GM18505 (cell line): ENCODE data around the gene MGST2.
"Not testable (repeated sequence)": the region's sequence is repeated elsewhere in the genome, so short reads cannot be mapped to it uniquely, and the experiment has no call there.

Experiments
- ATAC-seq: cut with Tn5 transposase; IDR thresholded peaks from one replicate; pipeline ENCODE4 v1.9.1; 2021; ENCODE audit not compliant: unreplicated experiment
- POLR2A ChIP-seq: IDR thresholded peaks from 4 replicates; pipeline ENCODE4 v1.6.1; 2011; ENCODE audit warnings: borderline replicate concordance; ENCODE audit not compliant: insufficient read depth, insufficient read length; ENCODE audit errors: extremely low read depth

MGST2 gene

GRCh38 chr4:139633195-139633594 is 32.4 kb upstream of the MGST2 start:
- ATAC-seq: no peak
- no peak for TF ChIP-seq POLR2A

GRCh38 chr4:139633661-139634060 is 32.0 kb upstream of the MGST2 start:
- no peak for ATAC-seq
- no peak for TF ChIP-seq POLR2A

GRCh38 chr4:139635966-139636365 is 29.7 kb upstream of the MGST2 start:
- TF ChIP-seq POLR2A: no peak
- ATAC-seq: no peak

GRCh38 chr4:139638306-139638705 is 27.3 kb upstream of the MGST2 start:
- ATAC-seq: not testable (repeated sequence)

- no peak for ATAC-seq
- no peak for TF ChIP-seq POLR2A
These were observed 26.0 kb upstream of the MGST2 start for GRCh38 chr4:139639654-139640053.

GRCh38 chr4:139641218-139641617 is 24.4 kb upstream of the MGST2 start:
- no peak for TF ChIP-seq POLR2A
- ATAC-seq: no peak

- no peak for TF ChIP-seq POLR2A
- no peak for ATAC-seq
These were observed 23.3 kb upstream of the MGST2 start for GRCh38 chr4:139642364-139642763.

- no peak for TF ChIP-seq POLR2A
- no peak for ATAC-seq
These were observed 22.4 kb upstream of the MGST2 start for GRCh38 chr4:139643042-139643895.

- TF ChIP-seq POLR2A: no peak
- ATAC-seq: no peak
These were observed 20.2 kb upstream of the MGST2 start for GRCh38 chr4:139645458-139645857.

GRCh38 chr4:139647184-139647583 is 18.4 kb upstream of the MGST2 start:
- no peak for ATAC-seq
- TF ChIP-seq POLR2A: no peak

GRCh38 chr4:139647952-139648351 is 17.7 kb upstream of the MGST2 start:
- no peak for ATAC-seq
- no peak for TF ChIP-seq POLR2A

GRCh38 chr4:139651282-139652194 is 14.1 kb upstream of the MGST2 start:
- peak; percentile 80 for ATAC-seq
- no peak for TF ChIP-seq POLR2A

- no peak for TF ChIP-seq POLR2A
- no peak for ATAC-seq
These were observed 11.1 kb upstream of the MGST2 start for GRCh38 chr4:139654516-139654915.

- no peak for ATAC-seq
These were observed 10.5 kb upstream of the MGST2 start for GRCh38 chr4:139655116-139655515.

More at GRCh38 chr4:139655116-139655515, 10.5 kb upstream of the MGST2 start:
- TF ChIP-seq POLR2A: no peak
